Upper lobe of left lung (tissue), 4 donors: Measurements from ENCODE around the gene SOX8.

Experiments
- POLR2A ChIP-seq, 4 donors: fragments of 450-650 bp; IDR thresholded peaks; one replicate each; pipeline ENCODE4 v1.5.1; 2016 to 2017; ENCODE audit warnings: antibody characterized with exemption in 4 of 4, mild to moderate bottlenecking in 2 of 4
- TF ChIP-seq, protein P1 (sequence below), 6 experiments: fragments of 450-650 bp in 4 of 6; fragments of 200-600 bp in 2 of 6; sonication (generic) in 2 of 6; IDR thresholded peaks; one replicate each; pipeline ENCODE4 v1.5.1; 2016 to 2019; ENCODE audit warnings: antibody characterized with exemption in 6 of 6

DNA sequence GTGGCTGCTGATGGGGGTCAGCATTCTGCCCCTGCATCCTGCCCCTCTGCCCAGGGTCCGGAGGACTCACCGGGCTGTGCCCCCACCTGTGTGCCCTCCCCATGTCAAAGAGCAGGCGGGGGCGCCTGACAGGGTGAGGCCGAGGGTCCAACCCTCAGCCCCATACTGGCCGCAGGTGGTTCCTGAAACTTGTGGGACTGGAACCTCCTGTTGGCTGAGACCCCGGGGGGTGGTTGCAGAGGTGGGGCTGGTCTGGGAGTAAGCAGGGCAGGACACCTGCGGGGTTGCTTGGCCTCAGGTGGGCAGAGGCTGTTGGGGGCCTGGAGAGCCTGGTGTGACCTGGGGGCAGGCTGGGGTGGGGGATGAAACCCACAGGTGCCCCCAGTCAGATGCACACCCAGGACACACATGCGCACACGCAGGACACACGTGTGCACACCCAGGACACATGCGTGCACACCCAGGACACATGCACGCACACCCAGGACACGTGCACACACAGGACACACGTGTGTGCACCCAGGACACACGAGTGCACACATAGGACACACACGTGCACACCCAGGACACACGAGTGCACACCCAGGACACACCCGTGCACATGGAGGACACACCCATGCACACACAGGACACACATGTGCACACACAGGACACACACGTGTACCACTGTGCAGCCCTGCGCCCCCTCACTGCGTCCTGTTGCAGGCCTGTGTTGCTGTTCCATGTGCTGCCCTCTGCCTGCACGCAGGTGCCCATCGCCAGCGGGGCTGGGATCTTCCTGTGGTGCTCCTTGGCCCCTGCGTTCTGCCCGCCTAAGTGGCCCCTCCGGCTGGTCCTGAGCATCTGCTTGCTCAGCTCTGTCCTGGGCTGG is 31.4 kb downstream of the SOX8 start:
- no peak for TF ChIP-seq POLR2A (IDR thresholded peaks at IDR 0.05)
- TF ChIP-seq, protein P1, sequence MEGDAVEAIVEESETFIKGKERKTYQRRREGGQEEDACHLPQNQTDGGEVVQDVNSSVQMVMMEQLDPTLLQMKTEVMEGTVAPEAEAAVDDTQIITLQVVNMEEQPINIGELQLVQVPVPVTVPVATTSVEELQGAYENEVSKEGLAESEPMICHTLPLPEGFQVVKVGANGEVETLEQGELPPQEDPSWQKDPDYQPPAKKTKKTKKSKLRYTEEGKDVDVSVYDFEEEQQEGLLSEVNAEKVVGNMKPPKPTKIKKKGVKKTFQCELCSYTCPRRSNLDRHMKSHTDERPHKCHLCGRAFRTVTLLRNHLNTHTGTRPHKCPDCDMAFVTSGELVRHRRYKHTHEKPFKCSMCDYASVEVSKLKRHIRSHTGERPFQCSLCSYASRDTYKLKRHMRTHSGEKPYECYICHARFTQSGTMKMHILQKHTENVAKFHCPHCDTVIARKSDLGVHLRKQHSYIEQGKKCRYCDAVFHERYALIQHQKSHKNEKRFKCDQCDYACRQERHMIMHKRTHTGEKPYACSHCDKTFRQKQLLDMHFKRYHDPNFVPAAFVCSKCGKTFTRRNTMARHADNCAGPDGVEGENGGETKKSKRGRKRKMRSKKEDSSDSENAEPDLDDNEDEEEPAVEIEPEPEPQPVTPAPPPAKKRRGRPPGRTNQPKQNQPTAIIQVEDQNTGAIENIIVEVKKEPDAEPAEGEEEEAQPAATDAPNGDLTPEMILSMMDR (IDR thresholded peaks at IDR 0.05), result no peak
